Naive thymus-derived CD4-positive, alpha-beta T cell (primary cell): ENCODE data around the gene ZSWIM6. TPM values are rescaled to one million over a fixed set of nuclear protein-coding genes. Genes with fewer than 3 reads are reported as not detected.

ENCODE experiments used
- ATAC-seq: fragments of 150-1000 bp; cut with Tn5 transposase; 2 replicates; pipeline ENCODE4 v1.10.0; 2021; ENCODE audit warnings: mild to moderate bottlenecking, moderate library complexity
- CTCF ChIA-PET: fragments of 350-600 bp; sonication (Branson Sonifier 250); formaldehyde crosslinking; loops from one replicate; lab custom pipeline; 2021; ENCODE audit warnings: antibody characterized with exemption; lab: Charles Lee
- POLR2A ChIA-PET: fragments of 350-600 bp; sonication (Branson Sonifier 250); formaldehyde crosslinking; loops from one replicate; lab custom pipeline; 2021; ENCODE audit warnings: antibody characterized with exemption, inconsistent platforms; lab: Charles Lee
- DNase-seq, 9 donors: peaks; one replicate each; pipeline versions ENCODE4 v3.0.0 to v3.0.0-alpha.2; 2020 to 2022; ENCODE audit warnings: mixed read lengths in 1 of 9
- H3K27ac ChIP-seq: one replicate; pipeline ENCODE4 v1.7.0; 2013; ENCODE audit warnings: mild to moderate bottlenecking, low read depth, low read length, moderate library complexity
- H3K27me3 ChIP-seq, 2 donors: one replicate each; pipeline ENCODE4 v1.7.0; 2013; ENCODE audit warnings: low read length in 2 of 2, mild to moderate bottlenecking in 2 of 2, moderate library complexity in 2 of 2; ENCODE audit not compliant: control insufficient read depth in 2 of 2, insufficient read depth in 2 of 2
- H3K36me3 ChIP-seq, 3 experiments: 1 replicate in 2 of 3; 2 replicates in 1 of 3; pipeline ENCODE4 v1.7.0; 2013; ENCODE audit warnings: low read length in 3 of 3, mild to moderate bottlenecking in 3 of 3, moderate library complexity in 1 of 3; ENCODE audit not compliant: insufficient read depth in 3 of 3, control insufficient read depth in 2 of 3
- H3K4me1 ChIP-seq, 2 donors: one replicate each; pipeline ENCODE4 v1.7.0; 2013; ENCODE audit warnings: low read length in 2 of 2, mild to moderate bottlenecking in 2 of 2, moderate library complexity in 1 of 2; ENCODE audit not compliant: control insufficient read depth in 2 of 2, insufficient read depth in 2 of 2
- H3K4me3 ChIP-seq: 2 replicates; pipeline ENCODE4 v1.7.0; 2013; ENCODE audit warnings: mild to moderate bottlenecking, low read length
- H3K9me3 ChIP-seq, 3 experiments: 1 replicate in 2 of 3; 2 replicates in 1 of 3; pipeline ENCODE4 v1.7.0; 2013; ENCODE audit warnings: low read length in 3 of 3; ENCODE audit not compliant: control insufficient read depth in 2 of 3
- H3K27ac Mint-ChIP-seq, 9 donors: one replicate each; pipeline ENCODE4 v1.8.0; 2020 to 2022; ENCODE audit warnings: mixed read lengths in 9 of 9, mild to moderate bottlenecking in 8 of 9, moderate library complexity in 5 of 9, inconsistent platforms in 2 of 9
- H3K27me3 Mint-ChIP-seq, 5 donors: one replicate each; pipeline ENCODE4 v1.8.0; 2021 to 2022; ENCODE audit warnings: mixed read lengths in 5 of 5, mild to moderate bottlenecking in 1 of 5
- H3K36me3 Mint-ChIP-seq, 5 donors: one replicate each; pipeline ENCODE4 v1.8.0; 2020 to 2022; ENCODE audit warnings: mixed read lengths in 5 of 5, mild to moderate bottlenecking in 3 of 5, inconsistent platforms in 1 of 5
- H3K4me1 Mint-ChIP-seq, 7 donors: one replicate each; pipeline ENCODE4 v1.8.0; 2020 to 2022; ENCODE audit warnings: mixed read lengths in 7 of 7, mild to moderate bottlenecking in 3 of 7, inconsistent platforms in 1 of 7
- H3K4me3 Mint-ChIP-seq, 10 donors: one replicate each; pipeline ENCODE4 v1.8.0; 2020 to 2022; ENCODE audit warnings: mild to moderate bottlenecking in 10 of 10, mixed read lengths in 10 of 10, moderate library complexity in 6 of 10, inconsistent platforms in 2 of 10
- H3K9me3 Mint-ChIP-seq, 11 donors: one replicate each; pipeline ENCODE4 v1.8.0; 2020 to 2022; ENCODE audit warnings: mixed read lengths in 11 of 11, mild to moderate bottlenecking in 4 of 11, inconsistent platforms in 1 of 11, moderate library complexity in 1 of 11
- intact Hi-C, 2 donors: fragments of 100-400 bp; cut with micrococcal nuclease; formaldehyde crosslinking; loops; one replicate each; pipeline ENCODE4 v1.15.1; 2023
- polyA plus RNA-seq, 2 donors: library from polyadenylated mRNA; unstranded; fragments of 300-500 nt; fragmentation: Illumina TruSeq; gene quantifications; one replicate each; pipeline ENCODE4 v1.2.3, GENCODE V29; 2021
- total RNA-seq, 6 experiments: library from RNA in 5 of 6; stranded (reverse) in 5 of 6; gene quantifications; 1 replicate in 5 of 6; 2 replicates in 1 of 6; pipeline ENCODE4 v1.2.3 and lab custom pipeline; 2021 to 2026

Gene ZSWIM6
- total and polyA plus RNA-seq, 7 experiments from 2014 or later: 0.29 to 18.5 (median 8.2) TPM

DNA sequence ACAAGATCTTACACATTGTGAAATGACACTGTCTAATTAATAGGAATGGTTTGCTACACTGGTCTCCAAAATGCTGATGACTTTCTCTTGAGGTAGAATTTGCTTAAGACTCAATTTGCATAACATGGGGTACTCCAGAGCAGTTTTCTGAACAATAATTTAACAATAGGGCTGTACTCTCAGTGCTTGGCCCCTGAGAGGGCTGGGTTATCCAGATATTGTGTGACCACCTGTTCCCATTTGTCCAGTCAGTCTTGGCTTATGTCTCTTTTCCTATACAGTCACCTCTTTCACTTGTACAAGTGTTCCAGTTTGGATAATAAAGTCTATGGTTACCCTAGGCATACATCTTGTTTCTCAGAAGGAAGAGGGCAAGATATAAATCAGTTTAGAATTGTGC, 17.9 kb downstream of the ZSWIM6 start:
- H3K9me3 ChIP-seq: no peaks in the 10 kb centered on the region
- Mint-ChIP-seq H3K4me1 (peaks cover 2 to 85% (median 66%) of the 10 kb centered on the region in 7 donors), H3K27ac (no peak overlapping the region), H3K27me3 (no peaks in the 10 kb centered on the region), H3K4me3 (no peak overlapping the region), H3K9me3 (peaks cover 0 to 4% (median 0%) of the 10 kb centered on the region in 11 donors), H3K36me3 (peaks cover 0 to 4% (median 0%) of the 10 kb centered on the region in 5 donors)
- H3K27me3 ChIP-seq: no peaks in the 10 kb centered on the region
- POLR2A ChIA-PET: no interaction called here
- DNase-seq (no peak), ATAC-seq (no peak)
- CTCF ChIA-PET: no interaction called here
- H3K4me3 ChIP-seq: no peak overlapping the region
- no peak overlapping the region for H3K27ac ChIP-seq
- H3K36me3 ChIP-seq: no peaks in the 10 kb centered on the region
- peaks cover 0 to 3% of the 10 kb centered on the region in 2 donors for H3K4me1 ChIP-seq
- intact Hi-C loops: no loop called here

GRCh38 chr5:61350535-61350934, 18.5 kb downstream of the ZSWIM6 start:
- POLR2A ChIA-PET: no interaction called here
- H3K27ac Mint-ChIP-seq: no peak overlapping the region

DNA sequence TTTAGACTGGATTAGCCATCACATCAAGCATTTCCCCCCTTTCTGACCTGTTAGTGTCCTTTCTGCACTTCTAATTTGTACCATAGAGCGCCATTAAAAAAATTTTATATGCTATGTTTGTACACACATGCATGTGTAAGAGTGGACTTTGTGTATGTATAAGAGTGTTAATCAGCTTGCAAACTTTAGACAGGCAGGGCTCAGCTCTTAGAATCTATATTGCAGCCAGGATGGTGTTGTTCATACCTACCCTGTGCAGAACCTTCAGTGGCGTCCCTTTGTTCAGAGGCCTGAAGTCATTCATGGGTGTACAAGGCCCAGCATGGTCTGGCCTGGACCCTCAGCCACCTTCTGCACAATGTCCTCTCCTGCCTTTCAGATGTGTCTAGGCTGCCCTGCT, 19.7 kb downstream of the ZSWIM6 start:
- peaks cover 2 to 74% (median 50%) of the 10 kb centered on the region in 7 donors for H3K4me1 Mint-ChIP-seq

More at GRCh38 chr5:61350535-61350934, 18.5 kb downstream of the ZSWIM6 start:
- H3K27me3 ChIP-seq: no peaks in the 10 kb centered on the region
- H3K36me3 ChIP-seq: no peaks in the 10 kb centered on the region
- DNase-seq (no peak), ATAC-seq (no peak)
- CTCF ChIA-PET: no interaction called here
- H3K4me3 Mint-ChIP-seq: no peak overlapping the region
- H3K36me3 Mint-ChIP-seq: peaks cover 0 to 4% (median 0%) of the 10 kb centered on the region in 5 donors
- H3K4me1 ChIP-seq: peaks cover 0 to 3% of the 10 kb centered on the region in 2 donors
- H3K4me1 Mint-ChIP-seq: peaks cover 2 to 79% (median 60%) of the 10 kb centered on the region in 7 donors
- H3K9me3 Mint-ChIP-seq: peaks cover 0 to 4% (median 0%) of the 10 kb centered on the region in 11 donors
- no peaks in the 10 kb centered on the region for H3K27me3 Mint-ChIP-seq
- no peak overlapping the region for H3K27ac ChIP-seq
- H3K4me3 ChIP-seq: no peak overlapping the region
- H3K9me3 ChIP-seq: no peaks in the 10 kb centered on the region
- intact Hi-C loops: no loop called here

DNA sequence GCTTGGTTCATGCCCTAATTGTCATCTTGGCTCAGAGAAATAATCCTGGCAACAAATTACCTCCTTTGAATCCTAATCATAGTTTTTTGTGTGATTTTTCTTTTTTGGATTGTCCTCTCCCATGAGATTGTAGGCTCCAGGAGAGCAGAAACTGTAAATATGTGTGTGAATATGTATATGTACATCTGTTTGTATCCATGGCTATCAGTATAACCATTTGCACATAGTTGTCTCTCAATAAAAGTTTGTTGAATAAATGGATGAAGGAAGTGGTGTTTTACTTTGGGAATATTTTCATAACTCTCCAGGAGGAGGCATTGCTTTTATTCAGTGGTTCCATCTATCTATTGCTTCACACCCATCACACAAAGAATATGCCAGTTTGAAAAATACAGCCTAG, 20.1 kb downstream of the ZSWIM6 start:
- Histone ChIP-seq H3K27ac (no peak overlapping the region), H3K27me3 (no peaks in the 10 kb centered on the region), H3K4me1 (peaks cover 0 to 3% of the 10 kb centered on the region in 2 donors), H3K4me3 (no peak overlapping the region), H3K36me3 (no peaks in the 10 kb centered on the region), H3K9me3 (peaks cover 0 to 3% (median 0%) of the 10 kb centered on the region in 3 experiments)
- peaks cover 2 to 70% (median 46%) of the 10 kb centered on the region in 7 donors for H3K4me1 Mint-ChIP-seq
- H3K27me3 Mint-ChIP-seq: no peaks in the 10 kb centered on the region
- CTCF ChIA-PET: no interaction called here
- H3K27ac Mint-ChIP-seq: no peak overlapping the region
- no peak for DNase-seq
- peaks cover 0 to 7% (median 1%) of the 10 kb centered on the region in 5 donors for H3K36me3 Mint-ChIP-seq
- POLR2A ChIA-PET: no interaction called here
- no peak for ATAC-seq
- peaks cover 0 to 6% (median 4%) of the 10 kb centered on the region in 11 donors for H3K9me3 Mint-ChIP-seq
- H3K4me3 Mint-ChIP-seq: peak overlapping the region in 1 of 10 donors; percentile 26
- intact Hi-C loops: no loop called here

More for the DNA sequence above, 19.7 kb downstream of the ZSWIM6 start:
- Histone ChIP-seq H3K4me1 (peaks cover 0 to 3% of the 10 kb centered on the region in 2 donors), H3K27me3 (no peaks in the 10 kb centered on the region), H3K36me3 (no peaks in the 10 kb centered on the region), H3K4me3 (no peak overlapping the region), H3K27ac (no peak overlapping the region), H3K9me3 (no peaks in the 10 kb centered on the region)
- peaks cover 0 to 4% (median under 1%) of the 10 kb centered on the region in 5 donors for H3K36me3 Mint-ChIP-seq
- no peak overlapping the region for H3K4me3 Mint-ChIP-seq
- ATAC-seq: no peak
- peaks cover 0 to 4% (median 0%) of the 10 kb centered on the region in 11 donors for H3K9me3 Mint-ChIP-seq
- intact Hi-C loops: no loop called here
- no peaks in the 10 kb centered on the region for H3K27me3 Mint-ChIP-seq
- ChIA-PET POLR2A (no interaction called here), CTCF (no interaction called here)
- peak overlapping the region in 1 of 9 donors; percentile 15 for H3K27ac Mint-ChIP-seq
- no peak for DNase-seq

DNA sequence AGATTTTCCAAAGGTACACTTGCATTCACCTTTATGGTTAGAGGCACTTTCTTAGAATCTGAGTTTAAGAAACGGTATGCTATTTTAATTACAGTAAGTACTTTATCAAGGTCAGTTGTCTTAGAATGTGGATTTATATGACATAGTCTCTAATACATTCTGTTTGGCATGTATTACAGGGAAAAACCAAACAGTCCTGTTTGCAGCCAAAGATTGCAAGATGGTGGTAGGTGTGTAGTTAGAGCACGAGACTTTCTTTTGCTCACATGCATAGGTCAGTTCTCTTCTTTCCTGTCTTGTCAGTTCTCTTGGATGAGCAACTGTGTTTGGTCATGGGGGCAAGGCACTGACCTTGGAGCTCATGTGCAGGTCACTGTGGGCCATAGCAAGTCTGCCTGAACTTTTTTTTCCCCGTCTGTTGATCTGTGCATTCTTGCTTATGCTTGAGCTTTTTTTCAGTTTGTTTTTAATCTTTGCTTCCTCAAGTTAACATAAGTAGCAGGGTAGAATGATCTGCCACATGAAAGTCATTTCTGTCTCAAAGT, 20.6 kb downstream of the ZSWIM6 start:
- ChIA-PET CTCF (no interaction called here), POLR2A (interaction anchor here (1.4 kb wide), 1 partner anchor 21 kb away, joined by 4 read pairs; the partner anchor contains the start of gene ZSWIM6)
- peaks cover 2 to 65% (median 42%) of the 10 kb centered on the region in 7 donors for H3K4me1 Mint-ChIP-seq
- Histone ChIP-seq H3K36me3 (no peaks in the 10 kb centered on the region), H3K27me3 (no peaks in the 10 kb centered on the region), H3K4me3 (no peak overlapping the region), H3K9me3 (peaks cover 0 to 6% (median 0%) of the 10 kb centered on the region in 3 experiments), H3K27ac (no peak overlapping the region), H3K4me1 (peaks cover 0 to 3% of the 10 kb centered on the region in 2 donors)
- H3K36me3 Mint-ChIP-seq: peaks cover 0 to 7% (median 1%) of the 10 kb centered on the region in 5 donors
- H3K9me3 Mint-ChIP-seq: peaks cover 0 to 8% (median 4%) of the 10 kb centered on the region in 11 donors
- no peak overlapping the region for H3K4me3 Mint-ChIP-seq
- intact Hi-C loops: no loop called here
- DNase-seq (no peak), ATAC-seq (no peak)
- H3K27me3 Mint-ChIP-seq: no peaks in the 10 kb centered on the region
- H3K27ac Mint-ChIP-seq: no peak overlapping the region

- Histone ChIP-seq H3K27me3 (no peaks in the 10 kb centered on the region), H3K27ac (no peak overlapping the region), H3K4me3 (no peak overlapping the region), H3K36me3 (no peaks in the 10 kb centered on the region), H3K9me3 (peaks cover 0 to 6% (median 0%) of the 10 kb centered on the region in 3 experiments), H3K4me1 (peaks cover 0 to 3% of the 10 kb centered on the region in 2 donors)
- CTCF ChIA-PET: no interaction called here
- peaks cover 2 to 63% (median 41%) of the 10 kb centered on the region in 7 donors for H3K4me1 Mint-ChIP-seq
- peaks cover 0 to 13% (median 5%) of the 10 kb centered on the region in 11 donors for H3K9me3 Mint-ChIP-seq
- no peaks in the 10 kb centered on the region for H3K27me3 Mint-ChIP-seq
- H3K27ac Mint-ChIP-seq: no peak overlapping the region
- intact Hi-C loops: no loop called here
- peaks cover 3 to 10% (median 4%) of the 10 kb centered on the region in 5 donors for H3K36me3 Mint-ChIP-seq
- ATAC-seq (no peak), DNase-seq (no peak)
- H3K4me3 Mint-ChIP-seq: no peak overlapping the region
- POLR2A ChIA-PET: interaction anchor here (1.4 kb wide), 1 partner anchor 21 kb away, joined by 4 read pairs; the partner anchor contains the start of gene ZSWIM6
Observed at GRCh38 chr5:61353293-61353692, 21.2 kb downstream of the ZSWIM6 start.
